ENCODE results near the gene PTPRB. TPM values are rescaled to one million over a fixed set of nuclear protein-coding genes. Genes with fewer than 3 reads are reported as not detected.

Gene PTPRB
- total and polyA plus RNA-seq, 2 donors from 2014 or later, result 13.5 to 71.6 TPM

DNA sequence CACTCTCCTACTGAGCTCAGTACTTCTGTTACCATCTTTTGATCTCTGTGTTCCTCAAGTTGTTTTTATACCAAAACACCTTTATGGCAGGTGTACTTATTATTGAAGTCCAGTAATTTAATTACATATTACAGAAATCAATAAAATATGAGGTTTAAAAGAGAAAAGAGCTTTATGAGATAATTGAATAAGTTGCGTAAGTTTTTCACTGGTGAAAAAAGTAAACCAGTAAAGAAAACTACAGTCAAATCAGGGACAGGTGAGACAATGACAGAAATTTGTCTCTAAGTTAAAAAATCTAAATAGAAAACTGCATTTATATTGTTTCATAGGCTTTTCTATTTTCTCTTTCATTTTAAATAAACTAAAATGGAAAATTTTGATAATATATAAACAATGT lies 29.1 kb upstream of the PTPRB start:
- TF ChIP-seq, protein P1, sequence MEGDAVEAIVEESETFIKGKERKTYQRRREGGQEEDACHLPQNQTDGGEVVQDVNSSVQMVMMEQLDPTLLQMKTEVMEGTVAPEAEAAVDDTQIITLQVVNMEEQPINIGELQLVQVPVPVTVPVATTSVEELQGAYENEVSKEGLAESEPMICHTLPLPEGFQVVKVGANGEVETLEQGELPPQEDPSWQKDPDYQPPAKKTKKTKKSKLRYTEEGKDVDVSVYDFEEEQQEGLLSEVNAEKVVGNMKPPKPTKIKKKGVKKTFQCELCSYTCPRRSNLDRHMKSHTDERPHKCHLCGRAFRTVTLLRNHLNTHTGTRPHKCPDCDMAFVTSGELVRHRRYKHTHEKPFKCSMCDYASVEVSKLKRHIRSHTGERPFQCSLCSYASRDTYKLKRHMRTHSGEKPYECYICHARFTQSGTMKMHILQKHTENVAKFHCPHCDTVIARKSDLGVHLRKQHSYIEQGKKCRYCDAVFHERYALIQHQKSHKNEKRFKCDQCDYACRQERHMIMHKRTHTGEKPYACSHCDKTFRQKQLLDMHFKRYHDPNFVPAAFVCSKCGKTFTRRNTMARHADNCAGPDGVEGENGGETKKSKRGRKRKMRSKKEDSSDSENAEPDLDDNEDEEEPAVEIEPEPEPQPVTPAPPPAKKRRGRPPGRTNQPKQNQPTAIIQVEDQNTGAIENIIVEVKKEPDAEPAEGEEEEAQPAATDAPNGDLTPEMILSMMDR (IDR thresholded peaks at IDR 0.05; ENCODE audit: borderline replicate concordance, extremely low read depth, insufficient read depth), result no peak
- Histone ChIP-seq H3K4me3 (ENCODE audit: low read length in 3 of 3) (no peak overlapping the region), H3K4me1 (ENCODE audit: control insufficient read depth in 2 of 3, insufficient read depth in 2 of 3, low read depth in 1 of 3, low read length in 3 of 3) (no peaks in the 10 kb centered on the region), H3K36me3 (ENCODE audit: control insufficient read depth in 2 of 3, insufficient read depth in 3 of 3, low read length in 3 of 3) (no peaks in the 10 kb centered on the region), H3K27me3 (ENCODE audit: control insufficient read depth, insufficient read depth, low read length) (no peaks in the 10 kb centered on the region), H3K27ac (ENCODE audit: low read depth in 2 of 2, low read length in 2 of 2) (no peak overlapping the region), H3K9me3 (ENCODE audit: control insufficient read depth in 2 of 3, insufficient read depth in 1 of 3, low read length in 3 of 3) (no peaks in the 10 kb centered on the region), H3K9ac (ENCODE audit: low read length in 3 of 3) (no peak overlapping the region)
- DNase-seq, result no peak
- no peak for FAIRE-seq
- intact Hi-C loops (cut with DNase I), result no loop called here

DNA sequence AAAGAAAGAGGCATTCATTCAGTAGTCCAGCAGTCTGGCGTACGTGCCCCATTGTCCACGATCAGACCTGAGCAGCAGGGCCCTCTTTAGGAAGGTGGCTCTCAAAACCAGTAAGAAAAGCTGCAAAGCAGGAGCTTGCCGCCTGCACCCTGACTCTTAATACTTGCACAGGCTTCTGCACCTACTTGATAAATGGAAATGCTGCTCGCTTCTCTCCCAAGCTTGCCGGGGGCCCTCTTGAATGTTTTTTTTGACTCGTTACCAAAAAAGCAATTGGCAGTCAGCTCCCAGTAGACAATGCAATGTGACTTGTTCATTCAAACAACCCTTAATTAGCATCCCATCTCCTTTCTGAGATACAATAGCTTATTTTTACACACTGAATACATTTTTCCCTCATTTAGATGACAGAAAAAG lies 27.2 kb upstream of the PTPRB start:
- intact Hi-C loops (cut with DNase I), result no loop called here
- Histone ChIP-seq H3K36me3 (ENCODE audit: control insufficient read depth in 2 of 3, insufficient read depth in 3 of 3, low read length in 3 of 3) (no peaks in the 10 kb centered on the region), H3K4me1 (ENCODE audit: control insufficient read depth in 2 of 3, insufficient read depth in 2 of 3, low read depth in 1 of 3, low read length in 3 of 3) (no peaks in the 10 kb centered on the region), H3K27me3 (ENCODE audit: control insufficient read depth, insufficient read depth, low read length) (no peaks in the 10 kb centered on the region), H3K27ac (ENCODE audit: low read depth in 2 of 2, low read length in 2 of 2) (no peak overlapping the region), H3K4me3 (ENCODE audit: low read length in 3 of 3) (no peak overlapping the region), H3K9me3 (ENCODE audit: control insufficient read depth in 2 of 3, insufficient read depth in 1 of 3, low read length in 3 of 3) (no peaks in the 10 kb centered on the region), H3K9ac (ENCODE audit: low read length in 3 of 3) (no peak overlapping the region)
- FAIRE-seq (no peak), DNase-seq (no peak)
- TF ChIP-seq, protein P1 (IDR thresholded peaks at IDR 0.05; ENCODE audit: borderline replicate concordance, extremely low read depth, insufficient read depth), result no peak

DNA sequence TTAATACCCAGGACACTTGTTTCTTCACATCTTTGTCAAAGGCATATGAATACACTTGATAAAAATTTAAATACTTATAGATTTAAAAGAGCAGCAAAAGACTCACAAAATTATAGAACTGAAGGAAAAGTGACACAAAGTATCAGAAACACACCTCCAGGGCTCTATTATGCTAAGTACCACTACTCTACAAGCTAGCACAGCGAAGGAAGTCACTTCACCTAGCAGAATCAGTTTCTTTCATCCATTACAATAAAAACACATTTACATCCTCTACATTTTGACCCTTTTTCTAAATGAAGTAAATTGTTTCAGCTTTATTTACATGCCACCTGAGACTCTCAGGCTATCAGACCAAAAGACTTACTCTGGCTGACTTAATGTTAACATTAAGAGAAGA lies 26.6 kb upstream of the PTPRB start:
- Histone ChIP-seq H3K9ac (ENCODE audit: low read length in 3 of 3) (no peak overlapping the region), H3K36me3 (ENCODE audit: control insufficient read depth in 2 of 3, insufficient read depth in 3 of 3, low read length in 3 of 3) (no peaks in the 10 kb centered on the region), H3K9me3 (ENCODE audit: control insufficient read depth in 2 of 3, insufficient read depth in 1 of 3, low read length in 3 of 3) (no peaks in the 10 kb centered on the region), H3K4me3 (ENCODE audit: low read length in 3 of 3) (no peak overlapping the region), H3K27ac (ENCODE audit: low read depth in 2 of 2, low read length in 2 of 2) (no peak overlapping the region), H3K27me3 (ENCODE audit: control insufficient read depth, insufficient read depth, low read length) (no peaks in the 10 kb centered on the region), H3K4me1 (ENCODE audit: control insufficient read depth in 2 of 3, insufficient read depth in 2 of 3, low read depth in 1 of 3, low read length in 3 of 3) (no peaks in the 10 kb centered on the region)
- intact Hi-C loops (cut with DNase I), result no loop called here
- DNase-seq (no peak), FAIRE-seq (no peak)
- TF ChIP-seq, protein P1 (IDR thresholded peaks at IDR 0.05; ENCODE audit: borderline replicate concordance, extremely low read depth, insufficient read depth), result no peak

- FAIRE-seq (no peak), DNase-seq (no peak)
- no peaks in the 10 kb centered on the region for H3K9me3 ChIP-seq (ENCODE audit: control insufficient read depth in 2 of 3, insufficient read depth in 1 of 3, low read length in 3 of 3)
- H3K27ac ChIP-seq (ENCODE audit: low read depth in 2 of 2, low read length in 2 of 2), result no peak overlapping the region
- intact Hi-C loops (cut with DNase I), result no loop called here
- no peaks in the 10 kb centered on the region for H3K4me1 ChIP-seq (ENCODE audit: control insufficient read depth in 2 of 3, insufficient read depth in 2 of 3, low read depth in 1 of 3, low read length in 3 of 3)
- H3K4me3 ChIP-seq (ENCODE audit: low read length in 3 of 3), result no peak overlapping the region
- no peak overlapping the region for H3K9ac ChIP-seq (ENCODE audit: low read length in 3 of 3)
- TF ChIP-seq, protein P1 (IDR thresholded peaks at IDR 0.05; ENCODE audit: borderline replicate concordance, extremely low read depth, insufficient read depth), result no peak
- no peaks in the 10 kb centered on the region for H3K27me3 ChIP-seq (ENCODE audit: control insufficient read depth, insufficient read depth, low read length)
- H3K36me3 ChIP-seq (ENCODE audit: control insufficient read depth in 2 of 3, insufficient read depth in 3 of 3, low read length in 3 of 3), result no peaks in the 10 kb centered on the region
Measured at GRCh38 chr12:70661466-70662161, 24.4 kb upstream of the PTPRB start.

Measured in kidney (tissue), 14 donors.